ENCODE results near the gene GABBR2.

GABBR2 gene

DNA sequence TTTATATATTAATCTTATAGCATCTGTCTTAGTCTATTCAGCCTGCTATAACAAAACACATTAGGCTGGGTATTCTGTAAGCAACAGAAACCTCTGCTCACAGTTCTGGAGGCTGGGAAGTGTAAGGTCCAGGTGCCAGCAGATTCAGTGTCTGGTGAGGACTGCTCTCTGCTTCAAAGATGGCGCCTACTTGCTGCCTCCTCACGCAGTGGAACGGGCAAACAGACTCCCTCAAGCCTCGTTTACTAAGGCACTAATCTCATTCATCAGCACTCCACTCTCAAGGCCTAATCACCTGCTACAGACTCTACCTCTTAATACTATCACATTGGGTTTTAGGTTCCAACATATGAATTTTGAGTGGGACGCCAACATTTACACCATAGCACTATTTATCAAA is 448.1 kb downstream of the GABBR2 start:
- DNase-seq (ENCODE audit: low read depth, low spot score) = no peak

- DNase-seq (ENCODE audit: low read depth, low spot score) = no peak
Measured at GRCh38 chr9:98259791-98260190, 448.9 kb downstream of the GABBR2 start.

DNA sequence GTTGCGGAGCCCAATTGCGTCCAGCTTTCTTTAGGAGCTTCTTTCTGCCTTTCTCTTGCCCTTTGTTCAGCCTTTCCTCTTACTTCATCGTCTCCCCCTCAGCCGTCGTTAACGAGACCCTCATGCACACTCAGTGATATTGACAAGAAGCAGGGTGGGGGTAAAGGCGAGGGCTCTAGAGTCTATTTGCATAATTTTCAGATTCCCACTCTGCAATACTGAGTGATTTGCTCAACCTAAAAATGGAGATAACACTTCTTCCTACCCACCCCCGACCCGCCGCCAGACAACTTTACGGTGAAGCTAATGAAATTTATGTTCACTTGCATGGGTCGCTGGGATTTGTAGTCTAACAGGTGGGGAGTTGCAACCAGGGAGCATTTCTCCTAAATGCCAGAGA is 452.0 kb downstream of the GABBR2 start:
- DNase-seq (ENCODE audit: low read depth, low spot score) = no peak

DNA sequence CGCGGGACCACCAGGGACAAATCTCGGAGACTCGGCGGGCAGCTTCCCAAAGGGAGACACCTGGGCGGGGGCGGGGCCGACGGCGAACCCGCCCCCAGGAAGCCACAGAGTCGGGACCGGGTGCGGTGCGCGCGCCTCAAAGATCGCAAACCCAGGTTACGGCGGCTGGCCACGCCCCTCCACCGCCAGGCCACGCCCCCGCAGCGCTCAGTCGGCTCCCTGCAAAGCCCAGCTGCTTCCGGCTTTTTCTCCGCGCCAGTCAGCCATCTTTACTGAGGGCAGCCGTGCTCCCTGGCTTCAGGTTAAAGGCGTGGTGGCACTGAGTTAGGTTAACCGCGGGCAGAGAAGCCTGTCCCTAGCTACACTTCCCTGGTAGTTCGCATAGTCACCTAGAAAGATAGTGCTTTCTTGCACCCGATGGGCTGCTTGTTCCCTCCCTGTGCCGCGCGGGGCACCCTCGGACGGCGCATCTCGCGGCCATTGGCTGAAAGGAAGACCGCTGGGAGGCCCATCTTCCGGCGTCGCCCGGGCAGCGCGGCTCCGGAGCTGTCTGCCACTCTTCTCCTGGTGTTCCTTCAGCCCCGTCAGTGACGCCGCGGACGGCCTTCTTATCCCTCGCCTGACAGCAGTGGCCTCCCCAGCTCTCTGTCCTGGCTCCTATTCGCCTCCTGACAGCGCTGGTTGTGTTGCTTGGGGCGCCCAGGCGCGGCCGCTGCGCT is 453.0 kb downstream of the GABBR2 start, which contains the start of gene TBC1D2:
TSS of gene TBC1D2 (minus strand) at position 72 of the 719 bp plus-strand sequence. CDS start 108 bp downstream, outside the sequence.
- peak; percentile 71 for DNase-seq (ENCODE audit: low read depth, low spot score)

GRCh38 chr9:98255061-98255577 is 453.6 kb downstream of the GABBR2 start:
- no peak for DNase-seq (ENCODE audit: low read depth, low spot score)

GRCh38 chr9:98254228-98255060 is 454.3 kb downstream of the GABBR2 start:
- DNase-seq (ENCODE audit: low read depth, low spot score) = no peak

- no peak for DNase-seq (ENCODE audit: low read depth, low spot score)
Measured at GRCh38 chr9:98253565-98253964, 455.2 kb downstream of the GABBR2 start.

- no peak for DNase-seq (ENCODE audit: low read depth, low spot score)
Measured at GRCh38 chr9:98251551-98251950, 457.2 kb downstream of the GABBR2 start.

DNA sequence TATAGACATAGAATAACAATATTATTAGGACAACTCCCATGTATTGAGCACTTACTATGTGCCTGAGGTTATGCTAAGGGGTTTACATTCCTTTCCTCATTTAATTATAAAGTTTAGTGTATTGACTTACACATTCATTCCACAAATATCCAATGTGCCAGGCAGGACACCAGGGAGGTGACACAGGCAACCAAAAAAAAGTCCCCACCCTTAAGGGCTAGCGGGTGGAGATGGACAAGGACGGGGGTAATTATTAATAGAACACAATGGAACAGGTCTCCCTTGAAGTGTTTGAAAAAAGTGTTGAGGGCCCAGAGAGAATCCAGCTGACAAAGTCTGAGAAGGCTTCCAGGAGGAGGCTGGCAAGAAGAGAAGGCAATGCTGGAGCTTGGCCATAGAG is 459.0 kb downstream of the GABBR2 start:
- DNase-seq (ENCODE audit: low read depth, low spot score) = no peak

- no peak for DNase-seq (ENCODE audit: low read depth, low spot score)
Measured at GRCh38 chr9:98248737-98249474, 459.8 kb downstream of the GABBR2 start.

DNA sequence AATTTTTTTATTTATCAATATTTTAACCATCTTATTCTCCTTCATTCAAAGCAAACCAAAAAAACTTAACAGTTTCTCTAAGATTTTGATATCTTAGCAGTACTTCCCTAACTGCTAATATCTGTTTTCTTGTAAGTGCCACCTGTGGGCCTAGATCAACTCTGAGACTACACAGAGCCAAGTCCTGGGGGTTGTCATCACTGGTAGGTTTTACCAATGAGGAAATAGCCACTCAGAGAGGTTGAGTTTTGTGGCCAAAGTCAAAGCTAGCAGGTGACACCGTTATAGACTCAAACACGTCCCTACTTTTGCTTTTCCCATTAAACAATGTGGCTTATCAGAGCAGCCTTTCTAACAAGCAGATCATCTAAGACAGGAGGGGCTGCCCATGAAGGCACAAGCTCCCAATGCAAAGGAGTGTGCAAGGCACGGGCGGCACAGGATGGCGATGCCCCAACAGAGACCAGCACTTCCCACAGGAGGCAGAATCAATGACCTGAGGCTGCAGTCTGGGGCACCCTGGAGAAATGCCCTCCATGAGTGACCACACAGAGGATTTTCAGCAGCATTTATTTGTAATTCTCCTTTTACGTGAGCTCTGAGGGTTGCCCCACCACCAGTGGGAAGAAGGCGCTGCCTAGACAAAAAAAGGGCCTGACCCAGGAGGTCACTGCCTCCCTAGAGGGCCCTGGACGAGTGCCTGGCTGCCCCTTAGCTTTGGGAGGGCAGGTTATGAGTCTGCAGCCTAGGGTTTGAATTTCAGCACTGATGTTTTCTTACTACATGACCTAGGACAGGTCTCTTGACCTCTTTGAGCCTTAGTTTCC is 460.7 kb downstream of the GABBR2 start:
- no peak for DNase-seq (ENCODE audit: low read depth, low spot score)

DNA sequence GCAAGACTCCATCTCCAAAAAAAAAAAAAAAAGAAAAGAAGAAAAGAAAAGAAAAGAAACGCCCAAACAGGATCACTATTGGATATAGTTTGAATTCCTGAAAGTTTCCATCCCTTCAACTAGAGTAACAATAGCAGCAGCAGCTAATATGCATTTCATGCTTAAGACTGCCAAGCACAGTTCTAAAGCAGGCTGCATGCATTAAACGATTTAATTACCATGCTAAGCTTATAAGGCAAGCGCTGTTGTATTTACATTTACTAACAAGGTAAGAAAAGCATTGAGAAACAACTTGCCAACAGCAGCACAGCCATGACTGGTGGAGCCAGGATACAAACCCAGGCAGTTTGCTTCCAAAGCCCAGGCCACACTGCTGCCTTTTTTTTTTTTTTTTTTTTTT is 466.3 kb downstream of the GABBR2 start:
- DNase-seq (ENCODE audit: low read depth, low spot score) = no peak

- no peak for DNase-seq (ENCODE audit: low read depth, low spot score)
Measured at GRCh38 chr9:98241357-98242300, 467.1 kb downstream of the GABBR2 start.

- no peak for DNase-seq (ENCODE audit: low read depth, low spot score)
Measured at GRCh38 chr9:98240475-98240874, 468.3 kb downstream of the GABBR2 start.
